NCI-H1930 (cell line): ENCODE measurements around the gene SOX5.

Source experiments
- DNase-seq, 2 experiments: peaks; one replicate each; lab custom pipeline; 2025; lab: John Stamatoyannopoulos, UW

SOX5 gene

GRCh38 chr12:23484238-23484637 lies 465.2 kb downstream of the SOX5 start:
- DNase-seq, result no peak

GRCh38 chr12:23482571-23482970 lies 466.9 kb downstream of the SOX5 start:
- no peak for DNase-seq
